SK-N-SH treated with all-trans-retinoic acid at 6 μM for 48 hours (cell line): Measurements from ENCODE around the gene TPRKB.

Experiments used
- ATAC-seq: fragments of 200-7000 bp; cut with Tn5 transposase; 3 replicates; pipeline ENCODE4 v1.9.1; 2020; ENCODE audit warnings: mild to moderate bottlenecking, moderate library complexity
- ARNTL ChIP-seq: fragments of 450-650 bp; formaldehyde crosslinking; IDR thresholded peaks from 2 replicates; pipeline ENCODE4 v1.5.0; 2020; ENCODE audit warnings: low read depth, mild to moderate bottlenecking, moderate library complexity, borderline replicate concordance
- CREB5 ChIP-seq: fragments of 250-450 bp; sonication (Bioruptor Pico); IDR thresholded peaks from 2 replicates; pipeline ENCODE4 v1.5.1; 2020; ENCODE audit warnings: low read depth, mild to moderate bottlenecking, moderate library complexity
- CSDC2 ChIP-seq: fragments of 250-450 bp; sonication (Bioruptor Pico); IDR thresholded peaks from 2 replicates; pipeline ENCODE4 v1.5.0; 2020; ENCODE audit warnings: mild to moderate bottlenecking, moderate library complexity
- CSRNP3 ChIP-seq: fragments of 250-450 bp; sonication (Bioruptor Pico); IDR thresholded peaks from 2 replicates; pipeline ENCODE4 v1.5.1; 2021; ENCODE audit warnings: mild to moderate bottlenecking, moderate library complexity
- ESRRG ChIP-seq: fragments of 250-450 bp; sonication (Bioruptor Pico); IDR thresholded peaks from 2 replicates; pipeline ENCODE4 v1.6.1; 2021; ENCODE audit warnings: mild to moderate bottlenecking
- GLIS3 ChIP-seq: fragments of 250-450 bp; sonication (Bioruptor Pico); IDR thresholded peaks from 2 replicates; pipeline ENCODE4 v1.5.0; 2020; ENCODE audit warnings: mild to moderate bottlenecking, moderate library complexity
- ISL1 ChIP-seq: fragments of 250-450 bp; sonication (Bioruptor Pico); IDR thresholded peaks from 2 replicates; pipeline ENCODE4 v2.1.2; 2022; ENCODE audit warnings: mild to moderate bottlenecking, moderate library complexity
- OSR1 ChIP-seq: fragments of 250-450 bp; sonication (Bioruptor Pico); IDR thresholded peaks from 2 replicates; pipeline ENCODE4 v1.8.0; 2022; ENCODE audit warnings: moderate library complexity, mild to moderate bottlenecking, inconsistent platforms
- PATZ1 ChIP-seq: fragments of 250-450 bp; sonication (Bioruptor Pico); IDR thresholded peaks from 2 replicates; pipeline ENCODE4 v1.8.0; 2020; ENCODE audit warnings: mild to moderate bottlenecking, moderate library complexity, borderline replicate concordance
- POU6F1 ChIP-seq: fragments of 250-450 bp; sonication (Bioruptor Pico); IDR thresholded peaks from 2 replicates; pipeline ENCODE4 v1.8.0; 2021; ENCODE audit warnings: low read depth, mild to moderate bottlenecking, moderate library complexity, borderline replicate concordance
- PPARA ChIP-seq: fragments of 250-450 bp; sonication (Bioruptor Pico); IDR thresholded peaks from 2 replicates; pipeline ENCODE4 v1.5.0; 2020; ENCODE audit warnings: mild to moderate bottlenecking, borderline replicate concordance
- SNAI2 ChIP-seq: fragments of 250-450 bp; sonication (Bioruptor Pico); IDR thresholded peaks from 2 replicates; pipeline ENCODE4 v1.5.0; 2020; ENCODE audit warnings: mild to moderate bottlenecking, moderate library complexity
- TCF4 ChIP-seq: fragments of 250-450 bp; sonication (Bioruptor Pico); IDR thresholded peaks from 2 replicates; pipeline ENCODE4 v1.8.0; 2021; ENCODE audit warnings: mild to moderate bottlenecking, moderate library complexity, borderline replicate concordance
- TOX ChIP-seq: fragments of 250-450 bp; sonication (Bioruptor Pico); IDR thresholded peaks from 2 replicates; pipeline ENCODE4 v1.8.0; 2021; ENCODE audit warnings: mild to moderate bottlenecking, moderate library complexity, borderline replicate concordance
- TSHZ2 ChIP-seq: fragments of 250-450 bp; sonication (Bioruptor Pico); IDR thresholded peaks from 2 replicates; pipeline ENCODE4 v1.5.0; 2020; ENCODE audit warnings: mild to moderate bottlenecking, moderate library complexity
- ZNF565 ChIP-seq: fragments of 450-650 bp; formaldehyde crosslinking; conservative IDR thresholded peaks from 2 replicates; pipeline ENCODE4 v1.5.0; 2020; ENCODE audit warnings: low read depth, mild to moderate bottlenecking, moderate library complexity
- ZNF70 ChIP-seq: fragments of 450-650 bp; formaldehyde crosslinking; IDR thresholded peaks from 2 replicates; pipeline ENCODE4 v1.5.0; 2020; ENCODE audit warnings: mild to moderate bottlenecking, moderate library complexity
- ZNF8 ChIP-seq: fragments of 450-650 bp; formaldehyde crosslinking; IDR thresholded peaks from 2 replicates; pipeline ENCODE4 v1.5.0; 2020; ENCODE audit warnings: mild to moderate bottlenecking, moderate library complexity

TPRKB gene

GRCh38 chr2:73700131-73700611 is 37.0 kb downstream of the TPRKB start:
- no peak for TF ChIP-seq ISL1 (CRISPR knock-in tag)
- TF ChIP-seq POU6F1 (CRISPR knock-in tag), result no peak
- TF ChIP-seq TSHZ2 (CRISPR knock-in tag), result no peak
- TF ChIP-seq PPARA, result no peak
- no peak for TF ChIP-seq ESRRG
- no peak for TF ChIP-seq SNAI2 (CRISPR knock-in tag)
- TF ChIP-seq CSDC2 (CRISPR knock-in tag), result no peak
- TF ChIP-seq TOX, result no peak
- no peak for TF ChIP-seq ZNF70 (CRISPR knock-in tag)
- TF ChIP-seq CSRNP3 (CRISPR knock-in tag), result no peak
- TF ChIP-seq OSR1 (CRISPR knock-in tag), result no peak
- no peak for TF ChIP-seq TCF4
- TF ChIP-seq ARNTL, result no peak
- no peak for ATAC-seq

GRCh38 chr2:73699437-73699836 is 37.7 kb downstream of the TPRKB start:
- TF ChIP-seq ISL1 (CRISPR knock-in tag) (no peak), PATZ1 (CRISPR knock-in tag) (no peak), ESRRG (no peak), CSRNP3 (CRISPR knock-in tag) (no peak), ZNF70 (CRISPR knock-in tag) (no peak), CREB5 (CRISPR knock-in tag) (no peak), OSR1 (CRISPR knock-in tag) (no peak), TCF4 (no peak), GLIS3 (no peak), ZNF565 (CRISPR knock-in tag) (no peak), TOX (no peak), POU6F1 (CRISPR knock-in tag) (no peak), ARNTL (no peak)
- ATAC-seq, result no peak

GRCh38 chr2:73698101-73698500 is 39.0 kb downstream of the TPRKB start:
- no peak for ATAC-seq
- TF ChIP-seq POU6F1 (CRISPR knock-in tag) (no peak), PPARA (no peak), ZNF70 (CRISPR knock-in tag) (no peak), CREB5 (CRISPR knock-in tag) (no peak), TSHZ2 (CRISPR knock-in tag) (no peak), ZNF8 (no peak)
